IMR-90 (cell line): ENCODE measurements around the gene DDAH2. TPM values are rescaled to one million over a fixed set of nuclear protein-coding genes. Genes with fewer than 3 reads are reported as not detected.

Experiments
- ATAC-seq: fragments of 200-7000 bp; cut with Tn5 transposase; 2 replicates; pipeline ENCODE4 v1.9.1; 2020; ENCODE audit warnings: low read depth, mild to moderate bottlenecking, moderate library complexity
- BruUV-seq: library from RNA; stranded (reverse); fragments of 400-500 nt; replicated peaks from 2 replicates; lab custom pipeline; 2021; lab: Mats Ljungman, UMichigan
- CTCF ChIA-PET: fragments of 300-600 bp; formaldehyde crosslinking; extraction: SDS; loops from one replicate; lab custom pipeline; 2021; ENCODE audit warnings: antibody characterized with exemption; lab: Yijun Ruan, JAX
- POLR2A ChIA-PET: fragments of 300-600 bp; sonication (Branson Sonifier 250); formaldehyde crosslinking; loops from one replicate; lab custom pipeline; 2022; ENCODE audit warnings: antibody characterized with exemption; ENCODE audit not compliant: unreplicated experiment; lab: Charles Lee
- DNase-seq: peaks from one replicate; pipeline ENCODE4 v3.0.0; 2013
- H2AFZ ChIP-seq: replicated peaks from 2 replicates; pipeline ENCODE3; 2013; ENCODE audit warnings: low read length, mild to moderate bottlenecking; ENCODE audit not compliant: poor library complexity
- H2AK5ac ChIP-seq: 2 replicates; pipeline ENCODE4 v1.6.1; 2013; ENCODE audit warnings: low read depth, low read length, inconsistent platforms
- H2AK9ac ChIP-seq: replicated peaks from 2 replicates; pipeline ENCODE3; 2013; ENCODE audit warnings: mild to moderate bottlenecking, low read depth, low read length, moderate library complexity; ENCODE audit not compliant: poor library complexity
- H2BK120ac ChIP-seq: 2 replicates; pipeline ENCODE4 v1.6.1; 2013; ENCODE audit warnings: low read depth, low read length, inconsistent platforms
- H2BK15ac ChIP-seq: 3 replicates; pipeline ENCODE4 v1.6.1; 2013; ENCODE audit warnings: low read depth, low read length, inconsistent platforms
- H2BK20ac ChIP-seq: 2 replicates; pipeline ENCODE4 v1.6.1; 2013; ENCODE audit warnings: low read depth, mild to moderate bottlenecking, inconsistent platforms, low read length, moderate library complexity
- H2BK5ac ChIP-seq: 2 replicates; pipeline ENCODE4 v1.6.1; 2013; ENCODE audit warnings: mild to moderate bottlenecking, low read depth, low read length, inconsistent platforms; ENCODE audit not compliant: poor library complexity, severe bottlenecking
- H3K14ac ChIP-seq: replicated peaks from 2 replicates; pipeline ENCODE4 v1.6.1; 2013; ENCODE audit warnings: low read depth, low read length, inconsistent platforms
- H3K18ac ChIP-seq: 2 replicates; pipeline ENCODE4 v1.6.1; 2013; ENCODE audit warnings: low read depth, low read length, control low read depth
- H3K23ac ChIP-seq: 2 replicates; pipeline ENCODE4 v1.6.1; 2013; ENCODE audit warnings: low read depth, low read length, inconsistent platforms
- H3K27ac ChIP-seq: 2 replicates; pipeline ENCODE4 v1.5.1; 2013; ENCODE audit warnings: mild to moderate bottlenecking, control low read depth, low read length; ENCODE audit not compliant: insufficient read depth
- H3K27me3 ChIP-seq: 2 replicates; pipeline ENCODE4 v1.6.1; 2013; ENCODE audit warnings: low read length; ENCODE audit not compliant: control insufficient read depth, insufficient read depth
- H3K36me3 ChIP-seq: 2 replicates; pipeline ENCODE4 v1.6.1; 2013; ENCODE audit warnings: low read length, mixed read lengths; ENCODE audit not compliant: control insufficient read depth, insufficient read depth
- H3K4ac ChIP-seq: 2 replicates; pipeline ENCODE4 v1.6.1; 2013; ENCODE audit warnings: low read depth, low read length, inconsistent platforms
- H3K4me1 ChIP-seq: 2 replicates; pipeline ENCODE4 v1.6.1; 2013; ENCODE audit warnings: low read length, mixed read lengths; ENCODE audit not compliant: control insufficient read depth, insufficient read depth
- H3K4me2 ChIP-seq: 2 replicates; pipeline ENCODE4 v1.6.1; 2013; ENCODE audit warnings: low read depth, mild to moderate bottlenecking, control low read depth, low read length, moderate library complexity
- H3K4me3 ChIP-seq: 2 replicates; pipeline ENCODE4 v1.5.1; 2013; ENCODE audit warnings: low read depth, mild to moderate bottlenecking, control low read depth, low read length, moderate library complexity; ENCODE audit not compliant: insufficient read depth
- H3K56ac ChIP-seq: 2 replicates; pipeline ENCODE4 v1.6.1; 2013; ENCODE audit warnings: low read length, inconsistent platforms; ENCODE audit not compliant: insufficient read depth; ENCODE audit errors: extremely low read depth
- H3K79me1 ChIP-seq, 2 experiments: 2 replicates each; pipeline ENCODE4 v1.6.1; 2013; ENCODE audit warnings: low read length in 2 of 2, inconsistent platforms in 1 of 2, low read depth in 1 of 2
- H3K9ac ChIP-seq: 2 replicates; pipeline ENCODE4 v1.6.1; 2013; ENCODE audit warnings: low read depth, low read length, control low read depth
- H3K9me1 ChIP-seq: 2 replicates; pipeline ENCODE4 v1.6.1; 2013; ENCODE audit warnings: low read length, inconsistent platforms; ENCODE audit not compliant: insufficient read depth
- H3K9me3 ChIP-seq: 2 replicates; pipeline ENCODE4 v1.6.1; 2013; ENCODE audit warnings: low read length; ENCODE audit not compliant: control insufficient read depth, insufficient read depth
- H4K20me1 ChIP-seq: 2 replicates; pipeline ENCODE4 v1.6.1; 2013; ENCODE audit warnings: low read length, inconsistent platforms; ENCODE audit not compliant: insufficient read depth
- H4K5ac ChIP-seq: 2 replicates; pipeline ENCODE4 v1.6.1; 2013; ENCODE audit warnings: mild to moderate bottlenecking, low read depth, low read length, control low read depth
- H4K8ac ChIP-seq, 2 experiments: 2 replicates each; pipeline ENCODE4 v1.6.1; 2013; ENCODE audit warnings: low read depth in 2 of 2, low read length in 2 of 2, control low read depth in 1 of 2, inconsistent platforms in 1 of 2
- H4K91ac ChIP-seq: 2 replicates; pipeline ENCODE4 v1.6.1; 2013; ENCODE audit warnings: low read depth, low read length, inconsistent platforms; ENCODE audit not compliant: insufficient read depth
- BHLHE40 ChIP-seq: fragments of 150-350 bp; IDR thresholded peaks from 2 replicates; pipeline ENCODE4 v1.6.1; 2016; ENCODE audit warnings: mild to moderate bottlenecking, low read depth, low read length
- CEBPB ChIP-seq: IDR thresholded peaks from 2 replicates; pipeline ENCODE4 v1.6.1; 2012; ENCODE audit warnings: low read depth, low read length, improper control_type of control experiment
- CHD1 ChIP-seq: IDR thresholded peaks from 2 replicates; pipeline ENCODE4 v1.6.1; 2012; ENCODE audit warnings: low read depth, low read length, improper control_type of control experiment
- CTCF ChIP-seq: conservative IDR thresholded peaks from 2 replicates; pipeline ENCODE4 v1.5.1; 2012; ENCODE audit warnings: mild to moderate bottlenecking, low read depth, low read length, improper control_type of control experiment
- ELK1 ChIP-seq: fragments of 150-350 bp; IDR thresholded peaks from 2 replicates; pipeline ENCODE4 v1.6.1; 2016; ENCODE audit warnings: low read depth, mild to moderate bottlenecking, low read length, moderate library complexity, borderline replicate concordance
- FOS ChIP-seq: fragments of 150-350 bp; IDR thresholded peaks from 2 replicates; pipeline ENCODE4 v1.6.1; 2016; ENCODE audit warnings: low read depth, low read length
- MAFK ChIP-seq: IDR thresholded peaks from 2 replicates; pipeline ENCODE4 v1.6.1; 2012; ENCODE audit warnings: low read depth, low read length, improper control_type of control experiment
- MAZ ChIP-seq: IDR thresholded peaks from 2 replicates; pipeline ENCODE4 v1.6.1; 2012; ENCODE audit warnings: low read depth, mild to moderate bottlenecking, low read length, improper control_type of control experiment, moderate library complexity, borderline replicate concordance
- MXI1 ChIP-seq: IDR thresholded peaks from 2 replicates; pipeline ENCODE4 v1.6.1; 2012; ENCODE audit warnings: low read depth, mild to moderate bottlenecking, low read length, moderate library complexity, borderline replicate concordance
- NFE2L2 ChIP-seq: fragments of 150-350 bp; IDR thresholded peaks from 2 replicates; pipeline ENCODE4 v1.6.1; 2016; ENCODE audit warnings: low read depth, mild to moderate bottlenecking, low read length
- POLR2A ChIP-seq: IDR thresholded peaks from 2 replicates; pipeline ENCODE4 v1.6.1; 2012; ENCODE audit warnings: mild to moderate bottlenecking, low read depth, low read length
- RAD21 ChIP-seq: IDR thresholded peaks from 2 replicates; pipeline ENCODE4 v1.6.1; 2012; ENCODE audit warnings: low read length, improper control_type of control experiment
- RCOR1 ChIP-seq: IDR thresholded peaks from 2 replicates; pipeline ENCODE4 v1.6.1; 2012; ENCODE audit warnings: mild to moderate bottlenecking, low read length, improper control_type of control experiment; ENCODE audit not compliant: insufficient replicate concordance
- RFX5 ChIP-seq: IDR thresholded peaks from 2 replicates; pipeline ENCODE4 v1.8.0; 2012; ENCODE audit warnings: low read depth, mild to moderate bottlenecking, low read length, moderate library complexity
- SMC3 ChIP-seq: fragments of 150-350 bp; IDR thresholded peaks from 2 replicates; pipeline ENCODE4 v1.6.1; 2016; ENCODE audit warnings: low read depth, mild to moderate bottlenecking, antibody characterized with exemption, low read length, moderate library complexity
- WGBS, 2 experiments: methylation state at CpG; one replicate each; pipeline versions ENCODE4 v1.1.5 to v1.1.7; 2013; ENCODE audit warnings: missing lambda C conversion rate in 2 of 2; ENCODE audit not compliant: insufficient read length in 1 of 2; ENCODE audit errors: extremely low coverage in 2 of 2; 5-methylcytosine and 5-hydroxymethylcytosine counted together
- dilution Hi-C: fragments of 300-500 bp; cut with HindIII; formaldehyde crosslinking; loops from one replicate; pipeline ENCODE4 v1.14.3; 2018; ENCODE audit warnings: low sequenced_read_pairs; ENCODE audit not compliant: unreplicated experiment
- in situ Hi-C: fragments of 300-500 bp; cut with MboI; formaldehyde crosslinking; loops from 3 replicates; pipeline ENCODE4 v1.14.3; 2019; ENCODE audit warnings: low sequenced_read_pairs, inconsistent platforms, mixed read lengths
- intact Hi-C: fragments of 100-400 bp; cut with micrococcal nuclease; formaldehyde crosslinking; loops from 2 replicates; pipeline ENCODE4 v1.10.0; 2022
- polyA plus RNA-seq, 3 experiments: library from polyadenylated mRNA; depleted of rRNA; stranded (reverse); fragments of >200 nt; gene quantifications; 2 replicates each; pipeline ENCODE4 v1.2.3, GENCODE V29; 2012; ENCODE audit warnings: low replicate concordance in 1 of 3
- total RNA-seq: library from RNA; depleted of rRNA; stranded (reverse); fragments of >200 nt; gene quantifications from 2 replicates; pipeline ENCODE4 v1.2.3, GENCODE V29; 2012
- TF ChIP-seq, protein P1 (sequence below): fragments of 150-350 bp; IDR thresholded peaks from 2 replicates; pipeline ENCODE4 v1.6.1; 2017; ENCODE audit warnings: mild to moderate bottlenecking, antibody characterized with exemption, low read length, low read depth

The DDAH2 gene
- total and polyA plus RNA-seq, 2 of the 4 experiments (the other 2 are of a cell fraction): 40.7 to 57.9 TPM

GRCh38 chr6:31758281-31758680 lies 29.2 kb upstream of the DDAH2 start:
- no TSS peak for BruUV-seq
- intact Hi-C loops: no loop called here
- no peak overlapping the region for H2BK120ac ChIP-seq
- no peak overlapping the region for H2BK20ac ChIP-seq
- H2AFZ ChIP-seq: no peak overlapping the region
- H3K4me2 ChIP-seq: no peak overlapping the region
- H4K91ac ChIP-seq: no peak overlapping the region
- H3K9ac ChIP-seq: no peak overlapping the region
- POLR2A ChIA-PET: no interaction called here
- H3K4me3 ChIP-seq: no peak overlapping the region
- no peaks in the 10 kb centered on the region for H3K9me3 ChIP-seq
- peak overlapping the region; percentile 6 for H2AK9ac ChIP-seq
- 0 out of 4 replicates have a peak, but pooled peaks cover 0 to 2% of the 10 kb centered on the region in 2 experiments for H3K79me1 ChIP-seq
- ATAC-seq: no peak
- in situ Hi-C loops: no loop called here
- CTCF ChIA-PET: no interaction called here
- no peak for DNase-seq
- H4K5ac ChIP-seq: no peak overlapping the region
- no peaks in the 10 kb centered on the region for H4K20me1 ChIP-seq
- H3K27ac ChIP-seq: no peak overlapping the region
- no peak overlapping the region for H3K4ac ChIP-seq
- no peak overlapping the region for H3K14ac ChIP-seq
- dilution Hi-C loops: no loop called here
- no peak overlapping the region for H3K23ac ChIP-seq
- no peak overlapping the region for H2BK15ac ChIP-seq
- peaks cover 1% of the 10 kb centered on the region for H3K4me1 ChIP-seq
- H3K27me3 ChIP-seq: no peaks in the 10 kb centered on the region
- no peak overlapping the region for H2AK5ac ChIP-seq
- no peak overlapping the region for H3K56ac ChIP-seq
- H3K36me3 ChIP-seq: peaks cover 7% of the 10 kb centered on the region; the same call in 1 of the 2 replicates
- H2BK5ac ChIP-seq: no peak overlapping the region
- WGBS, 2 experiments: no CpG with 5 or more reads among the region's 2 CpGs
- TF ChIP-seq, protein P1, sequence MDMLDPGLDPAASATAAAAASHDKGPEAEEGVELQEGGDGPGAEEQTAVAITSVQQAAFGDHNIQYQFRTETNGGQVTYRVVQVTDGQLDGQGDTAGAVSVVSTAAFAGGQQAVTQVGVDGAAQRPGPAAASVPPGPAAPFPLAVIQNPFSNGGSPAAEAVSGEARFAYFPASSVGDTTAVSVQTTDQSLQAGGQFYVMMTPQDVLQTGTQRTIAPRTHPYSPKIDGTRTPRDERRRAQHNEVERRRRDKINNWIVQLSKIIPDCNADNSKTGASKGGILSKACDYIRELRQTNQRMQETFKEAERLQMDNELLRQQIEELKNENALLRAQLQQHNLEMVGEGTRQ: no peak
- TF ChIP-seq RAD21: no peak
- TF ChIP-seq ELK1: no peak
- TF ChIP-seq SMC3: no peak
- no peak for TF ChIP-seq MAZ
- TF ChIP-seq RCOR1: no peak
- TF ChIP-seq BHLHE40: no peak
- no peak for TF ChIP-seq CEBPB
- no peak for TF ChIP-seq MAFK
- TF ChIP-seq FOS: no peak
- no peak for TF ChIP-seq CHD1
- TF ChIP-seq RFX5: no peak
- TF ChIP-seq MXI1: no peak
- TF ChIP-seq CTCF: no peak
- no peak for TF ChIP-seq POLR2A
- TF ChIP-seq NFE2L2: no peak
- H4K8ac ChIP-seq: no peak overlapping the region
- H3K9me1 ChIP-seq: peaks cover 8% of the 10 kb centered on the region
- no peak overlapping the region for H3K18ac ChIP-seq
